ENCODE measurements around the gene SEPTIN10.

- no peak for TF ChIP-seq EZH2 (IDR thresholded peaks at IDR 0.05; ENCODE audit: borderline replicate concordance, insufficient read depth, low read depth, low read length, poor library complexity, severe bottlenecking)
- TF ChIP-seq CTCF (IDR thresholded peaks at IDR 0.05): no peak
Observed at GRCh38 chr2:109591206-109591605, 22.6 kb downstream of the SEPTIN10 start.
